SU-DHL-6 (cell line): ENCODE measurements around the gene SLC13A2.

Experiments used
- H2AFZ ChIP-seq: fragments of 200-600 bp; sonication (generic); 2 replicates; pipeline ENCODE4 v1.6.1; 2014; ENCODE audit warnings: low read depth, mild to moderate bottlenecking, moderate library complexity, mixed read lengths, antibody characterized with exemption, low read length; ENCODE audit not compliant: severe bottlenecking
- H3F3A ChIP-seq: fragments of 200-600 bp; shearing (Covaris generic); 2 replicates; pipeline ENCODE4 v1.6.0; 2016; ENCODE audit warnings: antibody characterized with exemption, mild to moderate bottlenecking; ENCODE audit not compliant: insufficient read depth
- H3K27ac ChIP-seq: fragments of 200-600 bp; sonication (generic); 2 replicates; pipeline ENCODE4 v1.5.1; 2016; ENCODE audit warnings: low read depth, mild to moderate bottlenecking, low read length, moderate library complexity, mixed read lengths
- H3K27me3 ChIP-seq: fragments of 200-600 bp; sonication (generic), shearing (Covaris generic); 2 replicates; pipeline ENCODE4 v1.6.0; 2014; ENCODE audit warnings: mild to moderate bottlenecking, low read length
- H3K36me3 ChIP-seq: fragments of 200-600 bp; sonication (generic); 2 replicates; pipeline ENCODE4 v1.6.1; 2014; ENCODE audit warnings: mild to moderate bottlenecking, low read length, mixed read lengths
- H3K4me2 ChIP-seq: fragments of 300-600, 200-600 bp; shearing (Covaris generic), sonication (generic); 2 replicates; pipeline ENCODE4 v1.6.0; 2014; ENCODE audit warnings: low read length, low read depth, mild to moderate bottlenecking; ENCODE audit not compliant: poor library complexity, severe bottlenecking
- H3K4me3 ChIP-seq: fragments of 200-600 bp; sonication (generic); 2 replicates; pipeline ENCODE4 v1.5.1; 2014; ENCODE audit warnings: antibody characterized with exemption, low read length, mild to moderate bottlenecking, mixed read lengths; ENCODE audit not compliant: insufficient read depth, poor library complexity, severe bottlenecking
- H3K79me2 ChIP-seq: fragments of 200-600 bp; sonication (generic); 2 replicates; pipeline ENCODE4 v1.6.1; 2014; ENCODE audit warnings: mild to moderate bottlenecking, low read length, moderate library complexity; ENCODE audit not compliant: insufficient read depth
- H3K9ac ChIP-seq: fragments of 200-600 bp; sonication (generic); 2 replicates; pipeline ENCODE4 v1.7.0; 2014; ENCODE audit warnings: mild to moderate bottlenecking, low read length
- H3K9me2 ChIP-seq: fragments of 200-600 bp; sonication (generic); replicated peaks from 2 replicates; pipeline ENCODE4 v1.6.1; 2014; ENCODE audit warnings: low read length; ENCODE audit not compliant: insufficient read depth
- H3K9me3 ChIP-seq: fragments of 200-600 bp; sonication (generic); 2 replicates; pipeline ENCODE4 v1.6.1; 2014; ENCODE audit warnings: low read length, mixed read lengths; ENCODE audit not compliant: insufficient read depth
- H4K20me1 ChIP-seq: fragments of 200-600 bp; sonication (generic); 2 replicates; pipeline ENCODE4 v1.6.1; 2014; ENCODE audit warnings: low read depth, mild to moderate bottlenecking, antibody characterized with exemption, low read length, moderate library complexity, mixed read lengths
- EZH2phosphoT487 ChIP-seq: fragments of 200-600 bp; sonication (generic), shearing (Covaris generic); conservative IDR thresholded peaks from 2 replicates; pipeline ENCODE4 v1.6.1; 2018; ENCODE audit warnings: mild to moderate bottlenecking, antibody characterized with exemption, low read length, moderate library complexity, mixed read lengths
- TF ChIP-seq, protein P1 (sequence below): fragments of 200-600 bp; sonication (generic); IDR thresholded peaks from one replicate; pipeline ENCODE4 v1.5.1; 2017; ENCODE audit warnings: antibody characterized with exemption, mild to moderate bottlenecking, low read length, moderate library complexity; ENCODE audit not compliant: insufficient read depth, poor library complexity, severe bottlenecking

SLC13A2 gene

DNA sequence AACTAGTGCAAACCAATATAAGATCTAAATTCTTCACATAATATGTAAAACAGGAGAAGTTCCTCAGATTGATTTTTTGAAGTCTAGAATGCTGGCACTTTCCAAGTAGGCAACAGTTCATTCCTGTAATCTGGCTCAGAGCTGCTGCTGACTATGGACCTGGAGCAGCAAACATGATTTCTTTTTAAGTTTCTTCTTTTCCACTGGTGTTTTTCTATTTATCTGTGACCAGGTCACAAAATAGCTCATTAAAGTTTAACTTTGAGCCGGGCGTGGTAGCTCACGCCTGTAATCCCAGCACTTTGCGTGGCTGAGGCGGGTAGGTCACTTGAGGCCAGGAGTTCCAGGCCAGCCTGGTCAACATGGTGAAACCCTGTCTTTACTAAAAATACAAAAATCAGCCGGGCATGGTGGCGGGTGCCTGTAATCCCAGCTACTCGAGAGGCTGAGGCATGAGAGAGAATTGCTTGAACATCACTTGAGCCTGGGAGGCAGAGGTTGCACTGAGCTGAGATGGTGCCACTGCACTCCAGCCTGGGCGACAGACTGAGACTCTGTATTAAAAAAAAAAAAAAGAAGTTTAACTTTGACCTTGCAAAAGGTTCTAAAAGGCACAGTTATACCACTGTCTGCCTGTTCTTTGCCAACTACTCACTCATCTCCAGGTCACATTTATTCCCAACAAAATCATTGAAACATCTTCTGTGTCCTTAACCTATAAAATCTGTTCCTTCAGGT, 29.4 kb upstream of the SLC13A2 start:
- H3K36me3 ChIP-seq, result no peaks in the 10 kb centered on the region
- H3K9me3 ChIP-seq, result no peaks in the 10 kb centered on the region
- no peak overlapping the region for H2AFZ ChIP-seq
- no peaks in the 10 kb centered on the region for H3F3A ChIP-seq
- H3K4me3 ChIP-seq, result no peak overlapping the region
- H3K9me2 ChIP-seq, result no peaks in the 10 kb centered on the region
- no peaks in the 10 kb centered on the region for H3K79me2 ChIP-seq
- TF ChIP-seq, protein P1, sequence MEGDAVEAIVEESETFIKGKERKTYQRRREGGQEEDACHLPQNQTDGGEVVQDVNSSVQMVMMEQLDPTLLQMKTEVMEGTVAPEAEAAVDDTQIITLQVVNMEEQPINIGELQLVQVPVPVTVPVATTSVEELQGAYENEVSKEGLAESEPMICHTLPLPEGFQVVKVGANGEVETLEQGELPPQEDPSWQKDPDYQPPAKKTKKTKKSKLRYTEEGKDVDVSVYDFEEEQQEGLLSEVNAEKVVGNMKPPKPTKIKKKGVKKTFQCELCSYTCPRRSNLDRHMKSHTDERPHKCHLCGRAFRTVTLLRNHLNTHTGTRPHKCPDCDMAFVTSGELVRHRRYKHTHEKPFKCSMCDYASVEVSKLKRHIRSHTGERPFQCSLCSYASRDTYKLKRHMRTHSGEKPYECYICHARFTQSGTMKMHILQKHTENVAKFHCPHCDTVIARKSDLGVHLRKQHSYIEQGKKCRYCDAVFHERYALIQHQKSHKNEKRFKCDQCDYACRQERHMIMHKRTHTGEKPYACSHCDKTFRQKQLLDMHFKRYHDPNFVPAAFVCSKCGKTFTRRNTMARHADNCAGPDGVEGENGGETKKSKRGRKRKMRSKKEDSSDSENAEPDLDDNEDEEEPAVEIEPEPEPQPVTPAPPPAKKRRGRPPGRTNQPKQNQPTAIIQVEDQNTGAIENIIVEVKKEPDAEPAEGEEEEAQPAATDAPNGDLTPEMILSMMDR, result no peak
- TF ChIP-seq EZH2phosphoT487, result no peak
- H3K4me2 ChIP-seq, result no peak overlapping the region
- H3K27ac ChIP-seq, result no peak overlapping the region
- H3K9ac ChIP-seq, result no peak overlapping the region
- no peaks in the 10 kb centered on the region for H3K27me3 ChIP-seq
- H4K20me1 ChIP-seq, result no peaks in the 10 kb centered on the region

DNA sequence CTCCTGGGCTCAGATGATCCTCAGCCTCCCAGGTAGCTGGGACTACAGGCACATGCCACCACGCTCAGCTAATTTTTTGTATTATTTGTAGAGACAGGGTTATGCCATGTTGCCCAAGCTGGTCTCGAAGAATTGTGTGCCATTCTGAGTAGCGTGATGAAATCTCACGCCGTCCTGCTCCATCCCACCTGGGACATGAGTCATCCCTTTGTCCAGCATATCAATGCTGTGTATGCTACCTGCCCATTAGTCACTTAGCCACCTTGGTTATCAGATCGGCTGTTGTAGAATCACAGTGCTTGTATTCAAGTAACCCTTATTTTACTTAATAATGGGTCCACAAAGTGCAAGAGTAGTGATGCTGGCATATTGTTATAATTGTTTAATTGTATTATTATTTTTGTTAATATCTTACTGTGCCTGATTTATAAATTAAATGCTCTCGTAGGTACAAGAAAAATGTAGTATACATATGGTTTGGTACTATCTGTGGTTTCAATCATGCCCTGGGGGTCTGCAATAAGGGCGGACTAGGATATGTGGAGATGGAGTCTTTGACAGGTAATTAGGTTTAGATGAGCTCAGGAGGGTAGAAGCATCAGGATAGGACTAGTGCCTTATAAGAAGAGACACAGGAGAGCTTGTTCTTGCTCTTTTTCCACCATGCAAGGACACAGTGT, 26.6 kb upstream of the SLC13A2 start:
- Histone ChIP-seq H4K20me1 (no peaks in the 10 kb centered on the region), H3K79me2 (no peaks in the 10 kb centered on the region), H3K4me3 (no peak overlapping the region), H3K4me2 (no peak overlapping the region), H2AFZ (no peak overlapping the region), H3K27ac (no peak overlapping the region), H3K9me2 (no peaks in the 10 kb centered on the region), H3K27me3 (no peaks in the 10 kb centered on the region; the same call in 1 of the 2 replicates), H3F3A (no peaks in the 10 kb centered on the region), H3K36me3 (no peaks in the 10 kb centered on the region), H3K9ac (no peak overlapping the region), H3K9me3 (no peaks in the 10 kb centered on the region)
- no peak for TF ChIP-seq EZH2phosphoT487
- TF ChIP-seq, protein P1, result no peak

DNA sequence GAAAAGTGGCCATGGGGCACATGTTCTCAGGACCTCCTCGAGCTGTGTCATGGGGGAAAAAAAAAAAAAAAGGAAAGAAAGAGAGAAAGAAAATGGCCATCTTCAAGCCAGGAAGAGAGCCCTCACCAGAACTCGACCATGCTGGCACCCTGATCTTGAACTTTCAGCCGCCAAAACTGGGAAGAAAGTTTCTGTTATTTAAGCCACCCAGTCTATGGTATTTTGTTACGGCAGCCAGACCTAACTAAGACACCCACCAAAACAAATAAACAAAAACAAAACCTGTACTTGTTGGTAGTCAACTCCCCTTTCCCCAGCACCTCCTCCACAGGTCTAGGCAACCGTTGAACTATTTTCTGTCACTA, 26.1 kb upstream of the SLC13A2 start:
- Histone ChIP-seq H3K9me3 (no peaks in the 10 kb centered on the region), H3K9ac (no peak overlapping the region), H3K4me2 (no peak overlapping the region), H3F3A (no peaks in the 10 kb centered on the region), H3K79me2 (no peaks in the 10 kb centered on the region), H3K4me3 (no peak overlapping the region), H3K36me3 (no peaks in the 10 kb centered on the region), H4K20me1 (no peaks in the 10 kb centered on the region), H2AFZ (no peak overlapping the region), H3K27ac (no peak overlapping the region), H3K27me3 (no peaks in the 10 kb centered on the region; the same call in 1 of the 2 replicates), H3K9me2 (no peaks in the 10 kb centered on the region)
- TF ChIP-seq, protein P1, result no peak
- no peak for TF ChIP-seq EZH2phosphoT487
